ENCODE results near the gene TUBB1. TPM values are rescaled to one million over a fixed set of nuclear protein-coding genes. Genes with fewer than 3 reads are reported as not detected.
A peak's percentile ranks its signal among the peaks of the same experiment; 100 is the strongest.

TUBB1 gene
- total and polyA plus RNA-seq, 2 of the 13 experiments (the other 11 are each of a cell fraction or from before 2014, with no cell fraction given) = 0.11 to 57.6 TPM

- TF ChIP-seq FOXO1 (CRISPR knock-in tag; IDR thresholded peaks at IDR 0.05) (peak; percentile 27; the same call in 1 of the 2 replicates), ZNF687 (CRISPR knock-in tag; IDR thresholded peaks at IDR 0.05) (peak; percentile 69), NFE2L2 (IDR thresholded peaks at IDR 0.05; ENCODE audit: low read length) (no peak), ZNF350 (CRISPR knock-in tag; IDR thresholded peaks at IDR 0.05; ENCODE audit: borderline replicate concordance, low read depth) (0 out of 2 replicates have a peak, but pooled peaks have one; percentile 12), ERF (CRISPR knock-in tag; IDR thresholded peaks at IDR 0.05) (0 out of 2 replicates have a peak, but pooled peaks have one; percentile 11), CEBPG (CRISPR knock-in tag; IDR thresholded peaks at IDR 0.05) (peak; percentile 51), ZBTB3 (CRISPR knock-in tag; IDR thresholded peaks at IDR 0.05; ENCODE audit: borderline replicate concordance, low read depth) (no peak), PAF1 (CRISPR knock-in tag; IDR thresholded peaks at IDR 0.05) (no peak), ZMYM2 (CRISPR knock-in tag; IDR thresholded peaks at IDR 0.05) (peak; percentile 86), TARDBP (CRISPR knock-in tag; IDR thresholded peaks at IDR 0.05) (peak; percentile 44; the same call in 1 of the 2 replicates), ATF7 (IDR thresholded peaks at IDR 0.05) (no peak), ATF7 (CRISPR knock-in tag; IDR thresholded peaks at IDR 0.05) (0 out of 2 replicates have a peak, but pooled peaks have one; percentile 50), GATAD1 (CRISPR knock-in tag; IDR thresholded peaks at IDR 0.05) (0 out of 2 replicates have a peak, but pooled peaks have one; percentile 17), ZBTB37 (CRISPR knock-in tag; IDR thresholded peaks at IDR 0.05) (no peak), TERF1 (CRISPR knock-in tag; IDR thresholded peaks at IDR 0.05) (0 out of 2 replicates have a peak, but pooled peaks have one; percentile 17), RCOR2 (CRISPR knock-in tag; IDR thresholded peaks at IDR 0.05) (peak; percentile 95), GABPB1 (CRISPR knock-in tag; IDR thresholded peaks at IDR 0.05) (0 out of 2 replicates have a peak, but pooled peaks have one; percentile 7), ZNF788 (CRISPR knock-in tag; IDR thresholded peaks at IDR 0.05; ENCODE audit: borderline replicate concordance) (0 out of 2 replicates have a peak, but pooled peaks have one; percentile 35), ZIK1 (CRISPR knock-in tag; IDR thresholded peaks at IDR 0.05; ENCODE audit: borderline replicate concordance, low read depth) (0 out of 2 replicates have a peak, but pooled peaks have one; percentile 4), ZNF556 (CRISPR knock-in tag; IDR thresholded peaks at IDR 0.05; ENCODE audit: borderline replicate concordance) (0 out of 2 replicates have a peak, but pooled peaks have one; percentile 24), MED13 (CRISPR knock-in tag; IDR thresholded peaks at IDR 0.05) (no peak), MAX (IDR thresholded peaks at IDR 0.05) (peak; percentile 80; the same call in 1 of the 2 replicates), ZNF550 (CRISPR knock-in tag; IDR thresholded peaks at IDR 0.05; ENCODE audit: borderline replicate concordance) (no peak), REL (CRISPR knock-in tag; conservative IDR thresholded peaks at IDR 0.05) (0 out of 2 replicates have a peak, but pooled peaks have one; percentile 18)
Measured at GRCh38 chr20:59010321-59010994, 8.8 kb upstream of the TUBB1 start (continued).
